ENCODE measurements around the gene ABCB10. TPM values are rescaled to one million over a fixed set of nuclear protein-coding genes. Genes with fewer than 3 reads are reported as not detected.
"Not testable (repeated sequence)": the region's sequence is repeated elsewhere in the genome, so short reads cannot be mapped to it uniquely, and the experiment has no call there.

Gene ABCB10
- total RNA-seq, 1 donor from 2014 or later, result 16.4 TPM

DNA sequence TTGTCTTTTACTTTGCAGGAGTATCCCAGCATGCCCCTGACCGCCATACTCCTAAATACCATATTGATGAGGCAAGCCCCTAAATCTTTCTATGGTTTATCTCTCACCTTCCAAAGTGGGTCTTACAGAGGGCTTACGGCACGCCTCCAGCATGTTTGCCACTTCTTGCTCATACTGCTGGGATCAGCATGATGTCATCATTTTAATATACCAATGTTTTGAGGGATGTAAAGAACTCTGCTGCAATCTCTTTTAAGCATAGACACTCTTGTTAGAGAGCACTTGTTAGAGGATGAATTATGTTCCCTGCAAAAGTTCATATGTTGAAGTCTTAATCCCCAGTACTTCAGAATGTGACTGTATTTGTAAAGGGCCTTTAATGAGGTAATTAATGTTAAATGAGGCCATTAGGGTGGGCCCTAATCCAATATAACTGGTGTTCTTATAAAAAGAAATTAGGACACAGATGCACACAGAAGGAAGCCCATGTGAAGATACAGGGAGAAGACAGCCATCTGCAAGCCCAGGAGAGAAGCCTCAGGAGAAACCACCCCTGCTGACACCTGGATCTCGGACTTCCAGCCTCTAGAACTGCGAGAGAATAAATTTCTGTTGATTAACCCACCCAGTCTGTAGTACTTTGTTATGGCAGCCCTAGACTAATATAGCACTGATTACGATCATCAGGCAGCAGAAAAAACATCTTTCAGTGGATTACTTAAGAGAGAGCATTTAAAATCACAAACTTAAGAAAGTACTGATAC, 16.4 kb upstream of the ABCB10 start:
- no peak for ATAC-seq
- DNase-seq (ENCODE audit: low spot score), result no peak

DNA sequence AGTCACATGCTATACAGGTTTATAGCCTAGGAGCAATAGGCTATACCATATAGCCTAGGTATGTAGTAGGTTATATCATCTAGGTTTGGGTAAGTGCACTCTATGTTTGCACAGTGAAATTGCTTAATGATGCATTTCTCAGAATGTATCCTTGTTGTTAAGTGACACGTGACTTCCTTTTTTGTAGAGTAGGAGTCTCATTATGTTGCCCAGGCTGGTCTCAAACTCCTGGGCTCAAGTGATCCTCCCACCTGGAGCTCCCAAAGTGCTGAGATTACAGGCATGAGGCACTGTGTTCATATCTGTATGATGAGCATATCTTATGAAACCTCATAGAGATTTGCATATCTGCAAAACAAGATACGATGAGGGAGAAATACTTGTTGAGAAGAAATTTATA, 13.8 kb upstream of the ABCB10 start:
- no peak for ATAC-seq
- DNase-seq (ENCODE audit: low spot score), result no peak

DNA sequence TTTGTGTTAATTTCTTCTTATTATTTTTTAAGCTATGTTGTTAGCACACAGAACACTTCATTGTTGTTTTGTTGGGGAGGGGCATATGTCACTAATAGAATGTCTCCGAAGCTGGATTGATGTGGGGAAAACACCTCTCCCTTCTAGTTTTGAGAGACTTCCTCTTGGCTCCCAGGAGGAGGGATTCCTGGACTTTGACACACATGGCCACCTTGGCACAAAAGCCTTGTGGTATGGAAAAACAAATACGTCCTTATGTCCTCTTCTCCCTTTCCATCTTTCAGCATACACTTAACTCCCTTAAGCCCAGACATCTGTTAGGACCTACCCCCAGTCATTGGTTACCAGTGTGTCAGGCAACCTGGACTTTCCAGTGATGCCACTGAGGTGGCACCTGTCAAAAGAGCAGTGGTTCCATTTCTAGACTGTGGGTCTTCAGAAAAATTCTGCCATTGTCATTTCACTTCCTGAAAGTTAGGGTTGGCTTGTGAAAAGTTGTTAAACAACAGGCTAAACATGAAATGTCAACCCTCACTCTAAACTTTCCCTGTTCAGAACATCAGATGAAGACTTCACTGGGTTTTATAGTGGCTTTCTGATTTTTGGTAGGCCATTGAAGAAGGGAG, 12.5 kb upstream of the ABCB10 start:
- ATAC-seq (no peak), DNase-seq (ENCODE audit: low spot score) (no peak)

DNA sequence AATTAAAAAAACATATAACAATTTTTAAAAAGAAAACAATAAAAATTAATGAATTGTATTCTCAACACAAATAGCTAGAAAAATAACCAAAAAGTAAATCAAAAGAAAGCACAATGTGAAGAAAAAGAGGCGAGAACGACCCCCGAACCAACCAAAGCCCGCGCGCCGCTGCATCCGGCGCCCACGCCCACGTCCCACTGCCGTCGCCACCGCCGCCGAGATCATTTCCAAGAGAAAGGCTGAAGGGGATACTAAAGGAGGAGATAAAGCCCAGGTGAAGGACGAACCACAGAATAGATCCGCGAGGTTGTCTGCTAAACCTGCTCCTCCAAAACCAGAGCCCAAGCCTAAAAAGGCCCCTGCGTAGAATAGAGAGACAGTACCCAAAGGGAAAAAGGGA, 11.8 kb upstream of the ABCB10 start:
- no peak for DNase-seq (ENCODE audit: low spot score)
- ATAC-seq, result no peak

DNA sequence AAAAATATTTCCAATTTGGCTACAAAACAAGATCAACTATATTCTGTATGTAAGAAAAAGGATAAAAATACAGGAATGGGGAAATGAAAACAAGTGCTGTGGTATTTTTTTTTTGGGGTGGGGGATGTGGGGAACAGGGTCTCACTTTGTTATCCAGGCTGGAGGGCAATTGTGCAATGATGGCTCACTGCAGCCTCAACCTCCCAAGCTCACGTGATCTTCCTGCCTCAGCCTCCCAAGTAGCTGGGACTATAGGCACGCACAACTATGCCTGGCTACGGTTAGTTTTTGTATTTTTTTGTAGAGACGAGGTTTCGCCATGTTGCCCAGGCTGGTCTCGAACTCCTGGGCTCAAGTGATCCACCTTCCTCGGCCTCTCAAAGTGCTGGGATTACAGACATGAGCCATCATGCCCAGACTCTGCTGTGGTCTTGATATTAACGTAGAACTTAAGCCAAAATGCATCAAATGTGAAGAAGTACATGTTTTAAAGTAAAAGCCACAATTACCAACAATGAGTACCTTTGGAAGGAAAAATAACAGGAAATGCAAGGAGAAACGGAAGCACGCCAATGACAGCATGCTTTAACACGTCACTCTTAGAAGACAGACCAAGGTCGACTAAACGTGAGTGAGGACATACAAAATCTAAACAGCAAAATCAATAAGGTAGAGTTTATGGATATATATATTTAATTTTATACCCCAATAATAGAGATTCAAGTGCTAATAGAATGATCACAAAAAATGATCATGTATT, 8.8 kb upstream of the ABCB10 start:
- ATAC-seq (no peak), DNase-seq (ENCODE audit: low spot score) (no peak)

DNA sequence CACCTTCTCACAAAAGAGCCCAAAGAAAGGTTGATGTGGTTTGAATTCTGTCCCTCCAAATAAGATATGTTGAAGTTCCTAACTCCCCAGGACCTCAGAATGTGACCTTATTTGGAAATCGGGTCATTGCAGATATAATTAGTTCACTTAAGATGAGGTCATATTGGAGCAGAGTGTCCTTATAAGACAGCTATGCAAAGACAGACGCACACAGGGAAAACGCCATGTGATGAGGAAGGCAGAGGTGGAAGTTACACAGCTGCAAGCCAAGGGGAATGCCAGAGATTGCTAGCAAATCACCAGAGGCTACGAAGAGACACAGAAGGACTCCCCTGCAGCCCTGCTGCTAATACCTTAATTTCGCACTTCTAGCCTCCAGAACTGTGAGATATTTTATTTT, 5.2 kb upstream of the ABCB10 start:
- DNase-seq (ENCODE audit: low spot score) (no peak), ATAC-seq (no peak)

DNA sequence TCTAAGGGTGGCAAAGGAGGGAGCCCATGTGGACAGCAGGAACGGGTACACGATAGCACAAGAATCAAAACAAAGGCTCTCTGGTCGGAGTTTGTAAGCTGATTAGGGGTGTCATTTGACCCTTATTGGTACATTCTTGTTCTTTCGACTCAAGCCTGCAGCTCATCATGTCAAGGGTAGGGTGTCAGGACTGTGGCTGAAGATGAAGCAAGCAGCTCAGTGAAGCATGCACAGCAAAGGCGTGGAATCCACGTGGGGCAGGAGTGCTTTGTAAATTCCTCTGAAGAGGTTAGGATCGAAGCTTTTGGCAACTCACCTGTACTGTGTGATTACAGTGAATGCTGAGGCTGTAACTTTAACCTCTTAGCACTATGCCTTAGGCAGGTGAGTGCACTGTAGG, 4.7 kb upstream of the ABCB10 start:
- DNase-seq (ENCODE audit: low spot score), result peak; percentile 55
- no peak for ATAC-seq

DNA sequence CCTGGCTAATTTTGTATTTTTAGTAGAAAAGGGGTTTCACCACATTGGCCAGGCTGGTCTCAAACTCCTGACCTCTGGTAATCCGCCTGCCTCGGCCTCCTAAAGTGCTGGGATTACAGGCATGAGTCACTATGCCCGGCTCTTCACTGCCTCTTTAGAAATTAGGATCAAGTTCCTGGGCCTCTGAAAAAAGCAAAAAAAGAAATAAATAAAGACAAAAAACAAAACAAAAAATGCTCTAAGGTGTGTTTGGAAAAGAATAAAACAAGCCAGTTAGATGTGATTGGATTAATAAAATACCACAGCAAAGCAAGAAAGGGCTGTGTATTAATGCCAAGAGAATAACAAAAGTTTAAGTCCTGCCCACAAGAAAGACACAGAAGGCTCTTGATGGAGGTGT, 4.2 kb upstream of the ABCB10 start:
- ATAC-seq, result no peak
- DNase-seq (ENCODE audit: low spot score), result no peak

DNA sequence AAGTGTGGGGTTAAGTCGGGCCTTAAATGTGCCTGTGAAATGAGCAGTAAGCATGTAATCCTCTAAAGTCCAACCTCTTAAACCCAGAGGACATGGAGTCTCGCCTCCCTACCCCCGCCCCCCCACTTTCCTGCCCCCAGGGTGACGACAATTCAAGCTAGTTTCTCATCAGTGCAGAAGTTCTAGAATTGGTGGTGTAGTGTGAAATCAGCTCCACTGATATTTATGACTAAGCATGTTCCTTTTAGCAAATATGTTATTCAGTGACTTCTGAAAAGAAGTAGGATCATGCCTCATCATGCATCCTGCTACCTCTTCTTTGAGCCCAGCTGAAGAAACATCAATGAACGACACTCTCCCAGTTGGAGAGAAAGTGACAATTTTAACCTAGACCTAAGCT, 2.6 kb upstream of the ABCB10 start:
- ATAC-seq (no peak), DNase-seq (ENCODE audit: low spot score) (no peak)

DNA sequence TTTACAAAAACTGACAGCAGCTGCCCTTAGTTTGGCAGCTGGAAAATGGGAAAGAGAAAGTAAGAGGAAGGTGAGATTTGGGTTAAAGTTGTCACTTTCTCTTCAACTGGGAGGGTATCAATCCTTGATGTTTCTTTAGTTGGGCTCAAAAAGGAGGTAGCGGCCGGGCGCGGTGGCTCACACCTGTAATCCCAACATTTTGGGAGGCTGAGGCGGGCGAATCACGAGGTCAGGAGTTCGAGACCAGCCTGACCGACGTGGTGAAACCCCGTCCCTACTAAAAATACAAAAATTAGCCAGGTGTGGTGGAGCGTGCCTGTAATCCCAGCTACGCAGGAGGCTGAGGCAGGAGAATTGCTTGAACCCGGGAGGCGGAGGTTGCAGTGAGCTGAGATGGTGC, 1.6 kb upstream of the ABCB10 start:
- DNase-seq (ENCODE audit: low spot score); ATAC-seq: not testable (repeated sequence)

DNA sequence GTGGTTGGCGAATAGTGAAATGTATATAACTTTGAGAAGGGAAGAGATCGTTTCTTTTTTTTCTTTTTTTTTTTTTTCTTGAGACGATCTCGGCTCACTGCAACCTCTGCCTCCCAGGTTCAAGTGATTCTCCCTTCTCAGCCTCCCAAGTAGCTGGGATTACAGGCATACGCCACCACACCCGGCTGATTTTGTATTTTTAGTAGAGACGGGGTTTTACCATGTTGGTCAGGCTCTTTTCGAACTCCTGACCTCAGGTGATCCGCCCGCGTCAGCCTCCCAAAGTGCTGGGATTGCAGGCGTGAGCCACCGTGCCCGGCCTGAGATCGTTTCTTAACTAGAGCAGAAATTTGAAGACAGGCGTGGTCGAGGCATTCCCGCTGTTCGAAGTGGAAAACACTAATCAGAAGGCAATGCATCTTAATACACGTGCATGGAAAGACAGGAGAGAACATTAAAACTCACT, 862 bp upstream of the ABCB10 start:
- peak; percentile 52 for DNase-seq (ENCODE audit: low spot score)

DNA sequence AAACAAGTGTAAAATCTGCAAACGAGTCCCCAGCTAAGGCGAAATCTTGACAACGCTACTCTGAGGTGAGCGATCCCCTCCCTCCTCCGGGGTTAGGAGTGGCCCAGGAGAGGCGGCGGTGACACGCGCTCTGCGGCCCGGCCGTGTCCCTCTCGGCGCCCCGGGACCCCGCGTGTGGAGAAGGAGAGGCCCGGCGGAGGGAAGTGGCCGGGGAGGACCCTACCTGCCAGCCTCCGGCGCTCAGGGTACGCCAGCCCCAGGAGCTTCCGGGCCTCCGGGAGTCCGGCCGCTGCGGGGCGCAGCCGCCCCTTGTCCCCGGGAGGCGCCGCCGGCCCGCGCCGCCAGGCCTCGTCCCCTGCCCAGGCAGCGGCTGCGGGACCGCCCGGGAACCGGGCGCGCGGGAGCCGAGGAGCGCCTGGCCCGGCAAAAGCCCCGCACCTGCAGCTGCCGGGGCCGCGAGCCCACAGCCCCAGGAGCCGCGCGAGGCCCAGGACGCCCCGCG, 543 bp downstream of the ABCB10 start:
- ATAC-seq (peak; percentile 42), DNase-seq (ENCODE audit: low spot score) (peak; percentile 67)

More for the DNA sequence above, 862 bp upstream of the ABCB10 start:
- ATAC-seq, result not testable (repeated sequence)

DNA sequence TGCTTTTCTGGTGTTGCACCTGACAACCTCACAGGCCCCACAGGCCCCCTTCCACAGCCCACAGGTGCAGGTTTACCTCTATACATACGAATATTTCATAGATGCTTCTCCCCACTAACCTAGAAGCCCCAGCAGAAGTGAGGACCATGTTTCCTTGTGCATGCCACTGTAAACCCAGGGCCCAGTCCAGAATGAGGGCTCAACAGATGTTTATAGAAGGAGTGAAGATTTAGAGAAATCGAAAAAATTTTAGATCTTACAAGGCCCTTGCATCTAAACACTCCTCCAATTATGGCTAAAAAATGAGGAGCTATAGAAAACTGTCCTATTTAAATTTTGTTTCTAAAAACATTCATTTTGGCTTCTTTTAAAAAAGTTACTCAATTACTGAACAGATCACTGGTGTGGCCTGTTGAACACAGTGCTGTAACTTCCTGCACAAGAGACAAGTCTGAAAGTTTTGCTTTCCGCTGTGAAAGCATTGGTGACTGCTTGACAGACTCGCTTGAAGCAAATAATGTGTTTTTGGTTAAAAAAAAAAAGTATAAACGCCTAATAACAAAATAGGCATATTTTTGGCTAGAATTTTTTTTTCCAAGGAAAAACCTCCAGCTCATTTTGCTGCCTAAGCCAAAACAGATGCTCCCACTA, 1.2 kb downstream of the ABCB10 start:
- DNase-seq (ENCODE audit: low spot score) (no peak), ATAC-seq (no peak)

DNA sequence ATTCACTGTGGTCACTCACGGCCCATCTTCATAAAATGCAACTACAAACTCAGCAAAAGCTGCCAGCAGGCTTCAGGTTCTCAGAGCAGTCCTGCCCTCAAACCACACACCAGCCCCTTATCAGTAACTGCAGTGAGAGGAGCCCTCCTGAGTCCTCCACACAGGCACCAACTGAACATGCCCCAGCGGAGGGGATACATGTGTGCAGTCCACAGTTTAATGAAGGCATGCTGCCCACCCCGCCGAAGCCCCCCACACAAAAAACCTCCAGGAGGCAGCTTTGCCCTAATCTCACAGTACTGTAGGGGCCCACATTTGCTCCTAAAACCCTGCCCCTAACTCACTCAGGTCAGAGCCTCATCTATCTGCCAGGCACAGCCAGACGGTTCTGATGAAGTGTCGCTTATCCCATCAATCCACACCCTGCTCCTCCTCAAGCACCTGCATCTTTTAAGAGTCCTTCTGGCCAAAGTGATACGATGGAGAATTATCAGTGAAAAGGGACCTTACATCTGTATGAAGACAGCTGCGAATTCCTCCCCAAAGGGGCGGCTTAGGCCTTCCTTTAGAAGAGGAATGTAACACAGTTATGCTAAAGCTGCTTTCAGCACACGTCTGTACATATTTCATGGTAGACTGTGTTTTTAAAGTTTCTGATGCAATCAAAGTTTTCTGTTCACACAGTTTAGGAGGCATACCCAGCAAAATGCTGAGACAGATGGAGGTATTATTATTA, 3.5 kb downstream of the ABCB10 start:
- no peak for ATAC-seq
- no peak for DNase-seq (ENCODE audit: low spot score)

DNA sequence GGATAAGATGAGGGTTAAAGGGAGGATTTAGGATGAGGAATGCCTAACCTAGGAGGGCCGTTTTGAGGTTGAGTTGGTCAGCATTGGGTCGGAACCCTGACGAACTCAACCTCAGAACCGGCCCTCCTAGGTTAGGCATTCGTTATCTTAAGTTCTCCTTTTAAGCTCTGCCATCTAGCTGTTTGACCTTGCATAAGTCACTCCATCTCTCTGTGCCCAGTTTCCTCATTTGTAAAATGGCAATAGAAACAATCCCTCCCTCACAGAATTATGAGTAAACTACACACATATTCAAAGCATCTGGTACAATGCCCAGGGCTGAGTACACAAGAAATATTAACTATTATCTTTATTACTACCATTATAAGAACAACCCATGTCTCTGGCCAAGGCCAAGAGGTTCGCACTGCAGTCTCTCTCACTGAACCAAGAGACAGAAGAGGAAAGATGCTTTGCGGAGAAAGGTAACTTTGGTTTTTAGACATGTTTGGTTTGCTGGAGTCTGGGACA, 4.8 kb downstream of the ABCB10 start:
- DNase-seq (ENCODE audit: low spot score) (no peak), ATAC-seq (no peak)

DNA sequence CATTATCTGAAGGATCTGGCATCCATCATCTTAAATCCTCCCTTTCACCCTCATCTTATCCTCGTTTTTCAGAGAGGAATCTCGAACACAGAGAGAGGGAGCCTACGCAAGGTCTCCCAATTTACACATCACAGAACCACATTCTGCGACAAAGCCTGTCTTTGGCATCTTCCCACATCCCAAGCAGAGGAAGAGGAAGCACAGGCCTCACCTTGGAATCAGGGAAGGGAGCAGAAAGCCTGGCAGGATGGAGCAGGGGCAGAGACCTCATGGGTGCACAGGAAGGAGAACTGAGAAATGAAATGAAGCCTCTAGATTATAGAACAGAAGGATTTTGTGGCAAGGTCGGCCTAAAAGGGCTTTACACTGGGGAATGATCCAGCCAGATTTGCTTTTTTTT, 5.8 kb downstream of the ABCB10 start:
- no peak for DNase-seq (ENCODE audit: low spot score)
- ATAC-seq, result no peak

DNA sequence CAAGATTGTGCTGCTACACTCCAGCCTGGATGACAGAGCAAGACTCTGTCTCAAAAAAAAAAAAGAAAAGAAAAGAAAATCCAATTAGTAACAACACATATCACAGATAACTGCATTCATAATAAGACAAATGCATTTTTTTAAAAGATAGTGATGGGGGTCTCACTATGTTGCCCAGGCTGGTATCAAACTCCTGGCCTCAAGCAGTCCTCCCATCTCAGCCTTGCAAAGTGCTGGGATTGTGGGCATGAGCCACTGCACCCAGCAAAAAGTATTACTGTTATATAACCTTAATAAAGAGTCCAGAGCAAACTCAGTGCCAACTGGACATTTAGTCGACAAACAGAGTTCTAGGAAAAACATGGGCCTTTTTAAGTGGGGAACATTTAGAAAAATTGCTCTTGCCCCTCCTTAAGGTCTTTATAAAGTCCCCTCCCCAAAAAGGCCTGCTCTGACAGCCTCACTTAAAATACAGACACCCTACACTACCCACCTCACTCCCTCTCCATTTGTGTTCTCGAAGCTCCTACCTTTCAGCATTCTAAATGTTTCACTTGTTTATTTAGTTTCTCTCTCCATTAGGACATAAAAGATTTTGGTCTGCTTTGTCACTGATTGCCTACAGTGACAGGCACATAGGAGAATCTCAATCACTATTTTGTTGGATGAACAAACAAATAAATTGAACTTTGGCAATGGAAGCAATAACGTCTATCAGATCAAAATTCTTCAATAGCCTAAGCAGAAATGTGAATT, 7.5 kb downstream of the ABCB10 start:
- ATAC-seq (peak; percentile 66), DNase-seq (ENCODE audit: low spot score) (no peak)

DNA sequence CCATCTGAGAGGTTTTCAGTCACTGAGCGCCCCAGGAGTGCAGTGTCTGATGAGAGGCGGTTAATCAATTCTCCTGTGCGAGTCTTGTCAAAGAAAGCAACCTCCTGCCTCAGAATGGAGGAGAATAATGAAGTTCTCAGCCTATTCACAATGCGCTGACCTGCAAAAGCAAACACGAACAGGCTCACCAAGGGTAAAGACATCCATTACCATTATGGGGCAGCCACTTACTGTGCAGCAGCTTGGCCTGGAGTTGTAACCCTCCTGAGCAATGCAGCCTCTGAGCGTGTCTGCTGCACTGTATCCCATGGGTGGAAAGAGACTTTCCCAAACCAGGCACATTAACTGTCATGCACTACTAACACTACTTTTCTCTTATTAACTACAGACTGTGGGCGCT, 11.0 kb downstream of the ABCB10 start:
- DNase-seq (ENCODE audit: low spot score) (no peak), ATAC-seq (no peak)

DNA sequence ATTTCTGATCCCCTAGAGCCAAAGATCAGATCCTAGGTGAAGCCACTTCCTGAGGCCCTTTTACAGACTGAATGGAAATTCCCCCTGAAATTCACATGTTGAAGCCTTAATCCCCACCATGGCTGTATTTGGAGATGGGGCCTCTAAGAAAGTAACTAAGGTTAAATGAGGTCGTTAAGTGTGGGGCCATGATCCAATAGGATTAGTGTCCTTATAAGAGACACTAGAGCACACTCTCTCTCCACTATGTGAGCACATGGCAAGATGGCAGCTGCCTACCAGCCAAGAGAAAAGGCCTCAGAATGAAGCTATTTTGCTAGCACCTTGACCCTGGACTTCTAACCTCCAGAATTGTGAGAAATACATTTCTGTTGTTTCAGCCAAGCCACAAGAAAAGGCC, 13.9 kb downstream of the ABCB10 start:
- no peak for DNase-seq (ENCODE audit: low spot score)
- no peak for ATAC-seq

Data from left lobe of liver (tissue), 2 donors.